Measurements from ENCODE around the gene SLC7A8.
"Not testable (repeated sequence)": the region's sequence is repeated elsewhere in the genome, so short reads cannot be mapped to it uniquely, and the experiment has no call there.

GRCh38 chr14:23232241-23232808 lies 48.9 kb upstream of the SLC7A8 start:
- not testable (repeated sequence) for TF ChIP-seq POLR2A, CTCF (IDR thresholded peaks at IDR 0.05)

All from lower leg skin (tissue), 3 donors.